IPS DF 4.7 (cell line): Measurements from ENCODE around the gene TNFRSF9.
A peak's percentile ranks its signal among the peaks of the same experiment; 100 is the strongest.
"Not testable (repeated sequence)": the region's sequence is repeated elsewhere in the genome, so short reads cannot be mapped to it uniquely, and the experiment has no call there.

Experiments
- DNase-seq: peaks from one replicate; pipeline ENCODE4 v3.0.0-alpha.2; 2013; ENCODE audit warnings: low spot score; ENCODE audit errors: extremely low read depth

The TNFRSF9 gene

GRCh38 chr1:7921796-7922195 is 18.8 kb downstream of the TNFRSF9 start:
- no peak for DNase-seq

- DNase-seq = no peak
These were observed 20.8 kb downstream of the TNFRSF9 start for GRCh38 chr1:7919880-7920279.

- not testable (repeated sequence) for DNase-seq
These were observed 22.7 kb downstream of the TNFRSF9 start for GRCh38 chr1:7917971-7918370.

- DNase-seq = no peak
These were observed 24.2 kb downstream of the TNFRSF9 start for GRCh38 chr1:7916501-7916830.

- DNase-seq = no peak
These were observed 24.7 kb downstream of the TNFRSF9 start for GRCh38 chr1:7915826-7916500.

- no peak for DNase-seq
These were observed 27.7 kb downstream of the TNFRSF9 start for GRCh38 chr1:7912743-7913557.

GRCh38 chr1:7912145-7912544 is 28.5 kb downstream of the TNFRSF9 start:
- no peak for DNase-seq

GRCh38 chr1:7905262-7905661 is 35.4 kb downstream of the TNFRSF9 start:
- DNase-seq = no peak

- DNase-seq = peak; percentile 94
These were observed 38.1 kb downstream of the TNFRSF9 start for GRCh38 chr1:7902478-7903085.

- DNase-seq = no peak
These were observed 40.9 kb downstream of the TNFRSF9 start for GRCh38 chr1:7899741-7900140.

GRCh38 chr1:7898962-7899361 is 41.7 kb downstream of the TNFRSF9 start:
- DNase-seq = no peak

- no peak for DNase-seq
These were observed 43.6 kb downstream of the TNFRSF9 start for GRCh38 chr1:7896994-7897393.

GRCh38 chr1:7893529-7894180 is 47.0 kb downstream of the TNFRSF9 start:
- DNase-seq = no peak

- no peak for DNase-seq
These were observed 48.8 kb downstream of the TNFRSF9 start for GRCh38 chr1:7891804-7892203.

GRCh38 chr1:7890853-7891252 is 49.8 kb downstream of the TNFRSF9 start:
- no peak for DNase-seq

- no peak for DNase-seq
These were observed 52.2 kb downstream of the TNFRSF9 start for GRCh38 chr1:7888248-7889081.

- DNase-seq = no peak
These were observed 54.3 kb downstream of the TNFRSF9 start for GRCh38 chr1:7886405-7886745.

- DNase-seq = peak; percentile 89
These were observed 54.9 kb downstream of the TNFRSF9 start for GRCh38 chr1:7885513-7886404.

GRCh38 chr1:7884757-7885156 is 55.9 kb downstream of the TNFRSF9 start:
- no peak for DNase-seq

- DNase-seq = no peak
These were observed 61.4 kb downstream of the TNFRSF9 start for GRCh38 chr1:7879228-7879627.
